ENCODE results near the gene CFAP126. TPM values are rescaled to one million over a fixed set of nuclear protein-coding genes. Genes with fewer than 3 reads are reported as not detected.

CFAP126 gene
- total and polyA plus RNA-seq, 2 of the 13 experiments (the other 11 are each of a cell fraction or from before 2014, with no cell fraction given) = not detected

- peak; percentile 57; the same call in 1 of the 2 replicates for TF ChIP-seq ZNF280B (CRISPR knock-in tag; IDR thresholded peaks at IDR 0.05; ENCODE audit: borderline replicate concordance)
- 0 out of 2 replicates have a peak, but pooled peaks have one; percentile 32 for TF ChIP-seq TBX3 (IDR thresholded peaks at IDR 0.05; ENCODE audit: borderline replicate concordance)
- peak; percentile 24 for TF ChIP-seq JARID2 (CRISPR knock-in tag; IDR thresholded peaks at IDR 0.05; ENCODE audit: insufficient replicate concordance)
- 0 out of 2 replicates have a peak, but pooled peaks have one; percentile 36 for TF ChIP-seq RBAK (CRISPR knock-in tag; IDR thresholded peaks at IDR 0.05)
- TF ChIP-seq ZBTB14 (CRISPR knock-in tag; IDR thresholded peaks at IDR 0.05) = no peak; the same call in 1 of the 2 replicates
- TF ChIP-seq EZH2 (conservative IDR thresholded peaks at IDR 0.05; ENCODE audit: low read depth, low read length) = no peak
- TF ChIP-seq ZBTB46 (CRISPR knock-in tag; IDR thresholded peaks at IDR 0.05; ENCODE audit: borderline replicate concordance) = no peak
- peak; percentile 82 for TF ChIP-seq PHF8 (CRISPR knock-in tag; IDR thresholded peaks at IDR 0.05)
- peak; percentile 82; the same call in 1 of the 2 replicates for TF ChIP-seq ZFP91 (CRISPR knock-in tag; IDR thresholded peaks at IDR 0.05; ENCODE audit: borderline replicate concordance)
- TF ChIP-seq ZNF224 (CRISPR knock-in tag; IDR thresholded peaks at IDR 0.05) = peak; percentile 91
- no peak; the same call in 1 of the 2 replicates for TF ChIP-seq HOXA9 (CRISPR knock-in tag; IDR thresholded peaks at IDR 0.05; ENCODE audit: borderline replicate concordance)
- 0 out of 2 replicates have a peak, but pooled peaks have one; percentile 66 for TF ChIP-seq ZSCAN20 (CRISPR knock-in tag; IDR thresholded peaks at IDR 0.05; ENCODE audit: borderline replicate concordance)
- peak; percentile 79; the same call in 1 of the 2 replicates for TF ChIP-seq SALL2 (CRISPR knock-in tag; IDR thresholded peaks at IDR 0.05)
- peak; percentile 91 for TF ChIP-seq ZBTB21 (CRISPR knock-in tag; IDR thresholded peaks at IDR 0.05)
- no peak for TF ChIP-seq RFX5 (IDR thresholded peaks at IDR 0.05; ENCODE audit: low read depth, low read length)
- TF ChIP-seq RFXAP (CRISPR knock-in tag; IDR thresholded peaks at IDR 0.05; ENCODE audit: borderline replicate concordance) = 0 out of 2 replicates have a peak, but pooled peaks have one; percentile 38
- TF ChIP-seq ZNF430 (CRISPR knock-in tag; IDR thresholded peaks at IDR 0.05) = peak; percentile 88
- no peak for TF ChIP-seq ZNF639 (CRISPR knock-in tag; conservative IDR thresholded peaks at IDR 0.05)
- no peak for TF ChIP-seq ZNF382 (CRISPR knock-in tag; IDR thresholded peaks at IDR 0.05; ENCODE audit: borderline replicate concordance)
- TF ChIP-seq ZNF850 (CRISPR knock-in tag; conservative IDR thresholded peaks at IDR 0.05) = no peak
- TF ChIP-seq CCDC6 (CRISPR knock-in tag; IDR thresholded peaks at IDR 0.05) = peak; percentile 82; the same call in 1 of the 2 replicates
These were observed 31.8 kb upstream of the CFAP126 start (continued) for GRCh38 chr1:161399257-161399998.

All from HepG2 (cell line).